IMR-90 (cell line): ENCODE measurements around the gene SYTL1. TPM values are rescaled to one million over a fixed set of nuclear protein-coding genes. Genes with fewer than 3 reads are reported as not detected.

Experiments
- ATAC-seq: fragments of 200-7000 bp; cut with Tn5 transposase; 2 replicates; pipeline ENCODE4 v1.9.1; 2020; ENCODE audit warnings: low read depth, mild to moderate bottlenecking, moderate library complexity
- BruUV-seq: library from RNA; stranded (reverse); fragments of 400-500 nt; replicated peaks from 2 replicates; lab custom pipeline; 2021; lab: Mats Ljungman, UMichigan
- CTCF ChIA-PET: fragments of 300-600 bp; formaldehyde crosslinking; extraction: SDS; loops from one replicate; lab custom pipeline; 2021; ENCODE audit warnings: antibody characterized with exemption; lab: Yijun Ruan, JAX
- POLR2A ChIA-PET: fragments of 300-600 bp; sonication (Branson Sonifier 250); formaldehyde crosslinking; loops from one replicate; lab custom pipeline; 2022; ENCODE audit warnings: antibody characterized with exemption; ENCODE audit not compliant: unreplicated experiment; lab: Charles Lee
- DNase-seq: peaks from one replicate; pipeline ENCODE4 v3.0.0; 2013
- H2AFZ ChIP-seq: replicated peaks from 2 replicates; pipeline ENCODE3; 2013; ENCODE audit warnings: low read length, mild to moderate bottlenecking; ENCODE audit not compliant: poor library complexity
- H2AK5ac ChIP-seq: 2 replicates; pipeline ENCODE4 v1.6.1; 2013; ENCODE audit warnings: low read depth, low read length, inconsistent platforms
- H2AK9ac ChIP-seq: replicated peaks from 2 replicates; pipeline ENCODE3; 2013; ENCODE audit warnings: mild to moderate bottlenecking, low read depth, low read length, moderate library complexity; ENCODE audit not compliant: poor library complexity
- H2BK120ac ChIP-seq: 2 replicates; pipeline ENCODE4 v1.6.1; 2013; ENCODE audit warnings: low read depth, low read length, inconsistent platforms
- H2BK15ac ChIP-seq: 3 replicates; pipeline ENCODE4 v1.6.1; 2013; ENCODE audit warnings: low read depth, low read length, inconsistent platforms
- H2BK20ac ChIP-seq: 2 replicates; pipeline ENCODE4 v1.6.1; 2013; ENCODE audit warnings: low read depth, mild to moderate bottlenecking, inconsistent platforms, low read length, moderate library complexity
- H2BK5ac ChIP-seq: 2 replicates; pipeline ENCODE4 v1.6.1; 2013; ENCODE audit warnings: mild to moderate bottlenecking, low read depth, low read length, inconsistent platforms; ENCODE audit not compliant: poor library complexity, severe bottlenecking
- H3K14ac ChIP-seq: replicated peaks from 2 replicates; pipeline ENCODE4 v1.6.1; 2013; ENCODE audit warnings: low read depth, low read length, inconsistent platforms
- H3K18ac ChIP-seq: 2 replicates; pipeline ENCODE4 v1.6.1; 2013; ENCODE audit warnings: low read depth, low read length, control low read depth
- H3K23ac ChIP-seq: 2 replicates; pipeline ENCODE4 v1.6.1; 2013; ENCODE audit warnings: low read depth, low read length, inconsistent platforms
- H3K27ac ChIP-seq: 2 replicates; pipeline ENCODE4 v1.5.1; 2013; ENCODE audit warnings: mild to moderate bottlenecking, control low read depth, low read length; ENCODE audit not compliant: insufficient read depth
- H3K27me3 ChIP-seq: 2 replicates; pipeline ENCODE4 v1.6.1; 2013; ENCODE audit warnings: low read length; ENCODE audit not compliant: control insufficient read depth, insufficient read depth
- H3K36me3 ChIP-seq: 2 replicates; pipeline ENCODE4 v1.6.1; 2013; ENCODE audit warnings: low read length, mixed read lengths; ENCODE audit not compliant: control insufficient read depth, insufficient read depth
- H3K4ac ChIP-seq: 2 replicates; pipeline ENCODE4 v1.6.1; 2013; ENCODE audit warnings: low read depth, low read length, inconsistent platforms
- H3K4me1 ChIP-seq: 2 replicates; pipeline ENCODE4 v1.6.1; 2013; ENCODE audit warnings: low read length, mixed read lengths; ENCODE audit not compliant: control insufficient read depth, insufficient read depth
- H3K4me2 ChIP-seq: 2 replicates; pipeline ENCODE4 v1.6.1; 2013; ENCODE audit warnings: low read depth, mild to moderate bottlenecking, control low read depth, low read length, moderate library complexity
- H3K4me3 ChIP-seq: 2 replicates; pipeline ENCODE4 v1.5.1; 2013; ENCODE audit warnings: low read depth, mild to moderate bottlenecking, control low read depth, low read length, moderate library complexity; ENCODE audit not compliant: insufficient read depth
- H3K56ac ChIP-seq: 2 replicates; pipeline ENCODE4 v1.6.1; 2013; ENCODE audit warnings: low read length, inconsistent platforms; ENCODE audit not compliant: insufficient read depth; ENCODE audit errors: extremely low read depth
- H3K79me1 ChIP-seq, 2 experiments: 2 replicates each; pipeline ENCODE4 v1.6.1; 2013; ENCODE audit warnings: low read length in 2 of 2, inconsistent platforms in 1 of 2, low read depth in 1 of 2
- H3K9ac ChIP-seq: 2 replicates; pipeline ENCODE4 v1.6.1; 2013; ENCODE audit warnings: low read depth, low read length, control low read depth
- H3K9me1 ChIP-seq: 2 replicates; pipeline ENCODE4 v1.6.1; 2013; ENCODE audit warnings: low read length, inconsistent platforms; ENCODE audit not compliant: insufficient read depth
- H3K9me3 ChIP-seq: 2 replicates; pipeline ENCODE4 v1.6.1; 2013; ENCODE audit warnings: low read length; ENCODE audit not compliant: control insufficient read depth, insufficient read depth
- H4K20me1 ChIP-seq: 2 replicates; pipeline ENCODE4 v1.6.1; 2013; ENCODE audit warnings: low read length, inconsistent platforms; ENCODE audit not compliant: insufficient read depth
- H4K5ac ChIP-seq: 2 replicates; pipeline ENCODE4 v1.6.1; 2013; ENCODE audit warnings: mild to moderate bottlenecking, low read depth, low read length, control low read depth
- H4K8ac ChIP-seq, 2 experiments: 2 replicates each; pipeline ENCODE4 v1.6.1; 2013; ENCODE audit warnings: low read depth in 2 of 2, low read length in 2 of 2, control low read depth in 1 of 2, inconsistent platforms in 1 of 2
- H4K91ac ChIP-seq: 2 replicates; pipeline ENCODE4 v1.6.1; 2013; ENCODE audit warnings: low read depth, low read length, inconsistent platforms; ENCODE audit not compliant: insufficient read depth
- CEBPB ChIP-seq: IDR thresholded peaks from 2 replicates; pipeline ENCODE4 v1.6.1; 2012; ENCODE audit warnings: low read depth, low read length, improper control_type of control experiment
- ELK1 ChIP-seq: fragments of 150-350 bp; IDR thresholded peaks from 2 replicates; pipeline ENCODE4 v1.6.1; 2016; ENCODE audit warnings: low read depth, mild to moderate bottlenecking, low read length, moderate library complexity, borderline replicate concordance
- FOS ChIP-seq: fragments of 150-350 bp; IDR thresholded peaks from 2 replicates; pipeline ENCODE4 v1.6.1; 2016; ENCODE audit warnings: low read depth, low read length
- POLR2A ChIP-seq: IDR thresholded peaks from 2 replicates; pipeline ENCODE4 v1.6.1; 2012; ENCODE audit warnings: mild to moderate bottlenecking, low read depth, low read length
- RFX5 ChIP-seq: IDR thresholded peaks from 2 replicates; pipeline ENCODE4 v1.8.0; 2012; ENCODE audit warnings: low read depth, mild to moderate bottlenecking, low read length, moderate library complexity
- SMC3 ChIP-seq: fragments of 150-350 bp; IDR thresholded peaks from 2 replicates; pipeline ENCODE4 v1.6.1; 2016; ENCODE audit warnings: low read depth, mild to moderate bottlenecking, antibody characterized with exemption, low read length, moderate library complexity
- USF2 ChIP-seq: fragments of 150-350 bp; IDR thresholded peaks from 2 replicates; pipeline ENCODE4 v1.6.1; 2017; ENCODE audit warnings: mild to moderate bottlenecking, antibody characterized with exemption, low read length, low read depth
- WGBS, 2 experiments: methylation state at CpG; one replicate each; pipeline versions ENCODE4 v1.1.5 to v1.1.7; 2013; ENCODE audit warnings: missing lambda C conversion rate in 2 of 2; ENCODE audit not compliant: insufficient read length in 1 of 2; ENCODE audit errors: extremely low coverage in 2 of 2; 5-methylcytosine and 5-hydroxymethylcytosine counted together
- dilution Hi-C: fragments of 300-500 bp; cut with HindIII; formaldehyde crosslinking; loops from one replicate; pipeline ENCODE4 v1.14.3; 2018; ENCODE audit warnings: low sequenced_read_pairs; ENCODE audit not compliant: unreplicated experiment
- in situ Hi-C: fragments of 300-500 bp; cut with MboI; formaldehyde crosslinking; loops from 3 replicates; pipeline ENCODE4 v1.14.3; 2019; ENCODE audit warnings: low sequenced_read_pairs, inconsistent platforms, mixed read lengths
- intact Hi-C: fragments of 100-400 bp; cut with micrococcal nuclease; formaldehyde crosslinking; loops from 2 replicates; pipeline ENCODE4 v1.10.0; 2022
- polyA plus RNA-seq, 3 experiments: library from polyadenylated mRNA; depleted of rRNA; stranded (reverse); fragments of >200 nt; gene quantifications; 2 replicates each; pipeline ENCODE4 v1.2.3, GENCODE V29; 2012; ENCODE audit warnings: low replicate concordance in 1 of 3
- total RNA-seq: library from RNA; depleted of rRNA; stranded (reverse); fragments of >200 nt; gene quantifications from 2 replicates; pipeline ENCODE4 v1.2.3, GENCODE V29; 2012
- TF ChIP-seq, protein P1 (sequence below): conservative IDR thresholded peaks from 2 replicates; pipeline ENCODE4 v1.5.1; 2012; ENCODE audit warnings: mild to moderate bottlenecking, low read depth, low read length, improper control_type of control experiment

The SYTL1 gene
- total and polyA plus RNA-seq, 2 of the 4 experiments (the other 2 are of a cell fraction) = 0.18 to 1.0 TPM

DNA sequence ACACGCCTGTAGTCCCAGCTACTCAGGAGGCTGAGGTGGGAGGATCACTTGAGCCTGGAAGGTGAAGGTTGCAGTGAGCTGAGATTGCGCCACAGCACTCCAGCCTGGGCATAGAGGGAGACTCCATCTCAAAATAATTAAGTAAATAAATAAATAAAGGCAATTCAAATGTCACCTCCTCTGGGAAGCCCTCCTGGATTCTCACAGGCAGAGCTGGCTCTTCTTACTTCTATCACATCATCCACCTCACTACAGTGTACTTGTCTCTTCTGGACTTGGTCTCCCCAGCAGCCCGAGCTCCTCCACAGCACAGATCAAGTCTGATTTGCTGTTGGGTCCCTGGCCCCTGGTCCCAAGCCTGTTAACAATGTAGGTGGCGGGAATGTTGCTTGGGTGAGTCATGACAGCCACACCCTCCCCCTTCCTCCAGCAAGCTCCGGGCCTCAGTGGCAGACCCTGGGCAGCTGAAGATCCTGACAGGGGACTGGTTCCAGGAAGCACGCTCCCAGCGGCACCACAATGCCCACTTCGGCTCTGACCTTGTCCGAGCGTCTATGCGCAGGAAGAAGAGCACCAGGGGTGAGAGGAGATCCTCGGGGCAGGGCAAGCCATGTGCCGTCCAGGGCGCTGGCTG lies 5.3 kb downstream of the SYTL1 start:
- no peak overlapping the region for H3K27ac ChIP-seq
- no peak for TF ChIP-seq USF2
- no peak for TF ChIP-seq POLR2A
- TF ChIP-seq, protein P1, sequence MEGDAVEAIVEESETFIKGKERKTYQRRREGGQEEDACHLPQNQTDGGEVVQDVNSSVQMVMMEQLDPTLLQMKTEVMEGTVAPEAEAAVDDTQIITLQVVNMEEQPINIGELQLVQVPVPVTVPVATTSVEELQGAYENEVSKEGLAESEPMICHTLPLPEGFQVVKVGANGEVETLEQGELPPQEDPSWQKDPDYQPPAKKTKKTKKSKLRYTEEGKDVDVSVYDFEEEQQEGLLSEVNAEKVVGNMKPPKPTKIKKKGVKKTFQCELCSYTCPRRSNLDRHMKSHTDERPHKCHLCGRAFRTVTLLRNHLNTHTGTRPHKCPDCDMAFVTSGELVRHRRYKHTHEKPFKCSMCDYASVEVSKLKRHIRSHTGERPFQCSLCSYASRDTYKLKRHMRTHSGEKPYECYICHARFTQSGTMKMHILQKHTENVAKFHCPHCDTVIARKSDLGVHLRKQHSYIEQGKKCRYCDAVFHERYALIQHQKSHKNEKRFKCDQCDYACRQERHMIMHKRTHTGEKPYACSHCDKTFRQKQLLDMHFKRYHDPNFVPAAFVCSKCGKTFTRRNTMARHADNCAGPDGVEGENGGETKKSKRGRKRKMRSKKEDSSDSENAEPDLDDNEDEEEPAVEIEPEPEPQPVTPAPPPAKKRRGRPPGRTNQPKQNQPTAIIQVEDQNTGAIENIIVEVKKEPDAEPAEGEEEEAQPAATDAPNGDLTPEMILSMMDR = no peak
- TF ChIP-seq FOS = no peak
- no peak for TF ChIP-seq SMC3
- TF ChIP-seq RFX5 = no peak
- TF ChIP-seq ELK1 = no peak
- TF ChIP-seq CEBPB = no peak
- H4K20me1 ChIP-seq = no peaks in the 10 kb centered on the region
- POLR2A ChIA-PET = no interaction called here
- no peak overlapping the region for H2AK5ac ChIP-seq
- H3K4me1 ChIP-seq = peaks cover 9% of the 10 kb centered on the region; the same call in 1 of the 2 replicates
- no peaks in the 10 kb centered on the region for H3K36me3 ChIP-seq
- CTCF ChIA-PET = no interaction called here
- no peak overlapping the region for H4K8ac ChIP-seq
- no peak overlapping the region for H3K4me2 ChIP-seq
- no peak overlapping the region for H3K56ac ChIP-seq
- no peaks in the 10 kb centered on the region; the same call in 1 of the 2 replicates for H3K27me3 ChIP-seq
- no peak overlapping the region for H3K9ac ChIP-seq
- H3K18ac ChIP-seq = no peak overlapping the region
- H3K4ac ChIP-seq = no peak overlapping the region
- H2BK120ac ChIP-seq = no peak overlapping the region
- H2AK9ac ChIP-seq = peak overlapping the region; percentile 76
- intact Hi-C loops (no loop called here), in situ Hi-C loops (no loop called here), dilution Hi-C loops (no loop called here)
- no peak overlapping the region for H3K4me3 ChIP-seq
- no peak overlapping the region for H3K23ac ChIP-seq
- no peak overlapping the region for H4K91ac ChIP-seq
- no peak for ATAC-seq
- WGBS, 2 experiments = 96% methylated on average over 5 of the region's 14 CpGs; no CpG with 5 or more reads in 1 of the 2 experiments
- no peaks in the 10 kb centered on the region for H3K79me1 ChIP-seq
- peak; percentile 13 for DNase-seq
- H2BK5ac ChIP-seq = no peak overlapping the region
- H3K9me1 ChIP-seq = no peaks in the 10 kb centered on the region; the same call in 1 of the 2 replicates
- H2BK20ac ChIP-seq = no peak overlapping the region
- no peak overlapping the region for H3K14ac ChIP-seq
- no peaks in the 10 kb centered on the region for H3K9me3 ChIP-seq
- H4K5ac ChIP-seq = no peak overlapping the region
- H2AFZ ChIP-seq = peak overlapping the region; percentile 34
- no TSS peak for BruUV-seq
- no peak overlapping the region for H2BK15ac ChIP-seq
